Brain microvascular endothelial cell (primary cell): ENCODE data around the gene NCLN.
"Not testable (repeated sequence)": the region's sequence is repeated elsewhere in the genome, so short reads cannot be mapped to it uniquely, and the experiment has no call there.

Experiments used
- DNase-seq: peaks from one replicate; pipeline ENCODE4 v3.0.0-alpha.2; 2020
- H3K27ac ChIP-seq: fragments of 250-450 bp; sonication (Bioruptor Pico); 2 replicates; pipeline ENCODE4 v1.5.1; 2020; ENCODE audit warnings: mild to moderate bottlenecking, moderate library complexity
- H3K27me3 ChIP-seq: fragments of 250-450 bp; sonication (Bioruptor Pico); replicated peaks from 2 replicates; pipeline ENCODE4 v1.5.1; 2020; ENCODE audit warnings: mild to moderate bottlenecking
- H3K36me3 ChIP-seq: fragments of 250-450 bp; sonication (Bioruptor Pico); replicated peaks from 2 replicates; pipeline ENCODE4 v1.5.1; 2020; ENCODE audit warnings: mild to moderate bottlenecking
- H3K4me3 ChIP-seq: 2 replicates; pipeline ENCODE4 v1.5.1; 2011; ENCODE audit warnings: low read depth, mild to moderate bottlenecking, control low read depth, low read length, moderate library complexity
- CTCF ChIP-seq: IDR thresholded peaks from 2 replicates; pipeline ENCODE4 v1.5.1; 2011; ENCODE audit warnings: low read depth, mild to moderate bottlenecking, moderate library complexity, low read length, control low read depth, inconsistent platforms; ENCODE audit errors: missing control alignments
- in situ Hi-C: cut with HindIII; loops from 2 replicates; pipeline ENCODE4 v1.10.0; 2017; ENCODE audit warnings: low sequenced_read_pairs, low pct_ligation_motif_present

NCLN gene

GRCh38 chr19:3216874-3217273, 31.1 kb downstream of the NCLN start:
- in situ Hi-C loops = no loop called here
- H3K27ac ChIP-seq = no peak overlapping the region
- H3K27me3 ChIP-seq = no peaks in the 10 kb centered on the region
- no peak for DNase-seq
- H3K36me3 ChIP-seq = no peaks in the 10 kb centered on the region
- no peak overlapping the region for H3K4me3 ChIP-seq
- TF ChIP-seq CTCF = no peak

DNA sequence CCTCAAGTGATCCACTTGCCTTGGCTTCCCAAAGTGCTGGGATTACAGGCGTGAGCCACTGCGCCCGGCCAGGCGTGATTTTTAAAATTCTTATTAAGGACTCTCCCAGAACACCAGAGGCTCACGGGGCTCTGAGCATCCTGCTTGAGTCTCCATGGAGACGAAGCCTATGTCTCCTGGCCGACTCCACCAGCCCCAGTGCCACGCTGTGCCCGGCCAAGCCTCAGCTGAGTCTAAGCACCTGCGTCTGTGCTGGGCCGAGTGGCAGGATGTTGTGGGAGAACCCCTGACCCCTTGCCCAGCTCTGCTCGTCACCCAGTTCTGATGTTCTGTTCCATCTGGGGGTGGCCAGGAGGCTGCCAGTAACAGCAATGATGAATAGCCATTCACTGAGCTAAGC, 34.8 kb downstream of the NCLN start:
- H3K36me3 ChIP-seq = no peaks in the 10 kb centered on the region
- no peak overlapping the region for H3K27ac ChIP-seq
- H3K27me3 ChIP-seq = peaks cover 8% of the 10 kb centered on the region
- in situ Hi-C loops = no loop called here
- TF ChIP-seq CTCF = no peak
- no peak overlapping the region for H3K4me3 ChIP-seq
- no peak for DNase-seq

GRCh38 chr19:3221576-3221975, 35.8 kb downstream of the NCLN start:
- DNase-seq, in situ Hi-C loops, H3K4me3 ChIP-seq, H3K36me3 ChIP-seq, H3K27ac ChIP-seq: not testable (repeated sequence)
- H3K27me3 ChIP-seq = peaks cover 16% of the 10 kb centered on the region

DNA sequence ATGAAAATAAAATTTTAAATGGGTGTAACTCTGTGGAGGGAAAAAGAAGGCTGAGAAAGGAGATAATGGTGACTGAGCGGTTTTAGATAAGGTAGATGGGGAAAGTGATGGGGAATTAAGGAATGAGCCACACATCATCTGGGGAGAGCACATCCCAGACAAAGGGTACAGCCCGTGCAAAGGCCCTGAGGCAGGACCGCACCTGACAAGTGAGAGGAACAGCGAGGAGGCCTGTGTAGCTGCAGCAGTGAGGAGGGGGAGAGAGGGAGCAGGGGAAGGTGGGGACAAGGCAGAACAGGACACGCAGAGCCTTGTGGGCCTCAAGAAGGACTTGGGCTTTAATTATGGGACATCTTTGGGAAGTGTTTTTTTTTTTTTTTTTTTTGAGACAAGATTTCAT, 37.0 kb downstream of the NCLN start:
- no peaks in the 10 kb centered on the region for H3K36me3 ChIP-seq
- H3K4me3 ChIP-seq = no peak overlapping the region
- no peak for DNase-seq
- in situ Hi-C loops = no loop called here
- TF ChIP-seq CTCF = no peak
- H3K27me3 ChIP-seq = peaks cover 20% of the 10 kb centered on the region
- no peak overlapping the region for H3K27ac ChIP-seq

DNA sequence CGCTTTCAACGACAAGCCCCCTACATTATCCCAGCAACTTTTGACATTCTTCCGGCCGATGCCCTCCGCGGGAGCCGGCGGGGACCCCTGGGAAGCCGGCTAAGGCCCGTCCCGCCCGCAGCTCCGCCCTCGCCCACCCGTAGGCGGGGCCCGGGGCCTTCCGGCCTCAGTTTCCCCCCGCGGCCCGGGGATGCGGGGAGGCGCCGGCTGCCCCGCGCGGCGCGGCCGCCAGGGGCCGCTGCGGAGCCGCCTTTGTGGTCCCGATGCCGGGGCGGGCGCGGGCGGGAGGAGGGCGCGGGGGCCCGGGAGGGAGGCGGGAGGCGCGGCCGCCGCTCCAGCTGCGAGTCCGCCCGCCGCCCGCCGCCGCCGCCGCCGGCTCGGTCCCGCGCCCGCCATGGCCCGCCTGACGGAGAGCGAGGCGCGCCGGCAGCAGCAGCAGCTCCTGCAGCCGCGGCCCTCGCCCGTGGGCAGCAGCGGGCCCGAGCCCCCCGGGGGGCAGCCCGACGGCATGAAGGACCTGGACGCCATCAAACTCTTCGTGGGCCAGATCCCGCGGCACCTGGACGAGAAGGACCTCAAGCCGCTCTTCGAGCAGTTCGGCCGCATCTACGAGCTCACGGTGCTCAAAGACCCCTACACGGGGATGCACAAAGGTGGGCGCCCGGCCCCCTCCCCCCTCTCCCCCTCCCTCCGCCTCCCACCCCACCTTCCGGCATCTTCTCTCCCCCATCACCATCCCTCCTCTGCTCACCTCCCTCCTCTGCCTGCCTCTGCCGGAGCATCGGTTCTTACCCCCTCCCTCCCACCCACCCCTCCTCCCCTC, 38.8 kb downstream of the NCLN start, which contains the start of gene CELF5:
Gene CELF5 (plus strand): TSS at position 316 of the 823 bp plus-strand sequence. CDS start 79 bp downstream, at position 395.
- in situ Hi-C loops = no loop called here
- no peak within 1 kb of the TSS for H3K27ac ChIP-seq
- no peak within 1 kb of the TSS for H3K4me3 ChIP-seq
- no peak for DNase-seq
- H3K36me3 ChIP-seq = no peaks in the 10 kb centered on the region
- H3K27me3 ChIP-seq = peaks cover 32% of the 10 kb centered on the region
- peak; percentile 24 for TF ChIP-seq CTCF

DNA sequence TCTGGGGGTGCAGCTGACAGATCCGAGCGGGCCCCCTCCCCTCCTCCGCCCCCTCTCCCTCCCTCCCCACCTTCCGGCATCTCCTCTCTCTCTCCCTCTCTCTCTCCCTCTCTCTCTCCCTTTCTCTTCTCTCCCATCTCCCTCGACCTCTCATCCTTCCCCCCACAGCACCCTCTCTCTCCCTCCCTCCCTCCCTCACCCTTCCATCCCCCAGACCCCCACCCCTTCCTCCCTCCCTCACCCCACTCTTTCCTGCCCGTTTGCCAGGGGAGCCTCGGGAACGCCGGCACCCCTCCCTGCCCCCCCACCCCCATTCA, 39.4 kb downstream of the NCLN start:
- no peak for TF ChIP-seq CTCF
- DNase-seq = no peak
- Histone ChIP-seq H3K27ac (no peak overlapping the region), H3K27me3 (peaks cover 32% of the 10 kb centered on the region), H3K4me3 (no peak overlapping the region), H3K36me3 (no peaks in the 10 kb centered on the region)
- in situ Hi-C loops = no loop called here
